NCI-H526 (cell line): ENCODE measurements around the gene EIF5A.
A peak's percentile ranks its signal among the peaks of the same experiment; 100 is the strongest.

Experiments used
- DNase-seq, 2 experiments: peaks; one replicate each; lab custom pipeline; 2025; lab: John Stamatoyannopoulos, UW

EIF5A gene

GRCh38 chr17:7306911-7307685, at the start of gene EIF5A:
Gene EIF5A, plus strand, starts transcription at chr17:7307628. Its CDS starts 2,008 bp downstream, at chr17:7309636.
- DNase-seq, result peak; percentile 98 to 99

- DNase-seq, result no peak
Measured at GRCh38 chr17:7258731-7259554, 48.5 kb upstream of the EIF5A start.

- no peak for DNase-seq
Measured at GRCh38 chr17:7259555-7259889, 47.9 kb upstream of the EIF5A start.

DNA sequence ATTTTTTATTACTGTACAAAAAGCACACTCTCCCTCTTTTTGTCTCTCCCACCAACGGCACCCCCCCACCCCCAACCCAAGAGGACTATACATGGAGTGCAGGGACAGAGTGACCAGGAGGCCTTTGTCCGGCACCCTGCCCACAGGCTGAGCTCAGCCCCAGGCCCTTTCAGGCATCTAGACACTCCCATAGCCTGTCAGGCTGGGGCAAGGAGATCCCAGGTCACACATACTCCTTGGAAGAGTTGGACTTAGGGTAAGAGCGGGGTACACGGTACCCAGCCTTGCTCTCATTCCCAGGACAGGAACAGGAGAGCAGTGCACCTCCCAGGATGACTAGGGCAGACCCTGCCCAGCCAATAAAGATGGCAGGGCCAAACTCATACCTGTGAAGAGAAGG, 47.3 kb upstream of the EIF5A start:
- DNase-seq, result no peak

GRCh38 chr17:7260651-7261378, 46.6 kb upstream of the EIF5A start:
- DNase-seq, result peak in 1 of 2 experiments; percentile 61

DNA sequence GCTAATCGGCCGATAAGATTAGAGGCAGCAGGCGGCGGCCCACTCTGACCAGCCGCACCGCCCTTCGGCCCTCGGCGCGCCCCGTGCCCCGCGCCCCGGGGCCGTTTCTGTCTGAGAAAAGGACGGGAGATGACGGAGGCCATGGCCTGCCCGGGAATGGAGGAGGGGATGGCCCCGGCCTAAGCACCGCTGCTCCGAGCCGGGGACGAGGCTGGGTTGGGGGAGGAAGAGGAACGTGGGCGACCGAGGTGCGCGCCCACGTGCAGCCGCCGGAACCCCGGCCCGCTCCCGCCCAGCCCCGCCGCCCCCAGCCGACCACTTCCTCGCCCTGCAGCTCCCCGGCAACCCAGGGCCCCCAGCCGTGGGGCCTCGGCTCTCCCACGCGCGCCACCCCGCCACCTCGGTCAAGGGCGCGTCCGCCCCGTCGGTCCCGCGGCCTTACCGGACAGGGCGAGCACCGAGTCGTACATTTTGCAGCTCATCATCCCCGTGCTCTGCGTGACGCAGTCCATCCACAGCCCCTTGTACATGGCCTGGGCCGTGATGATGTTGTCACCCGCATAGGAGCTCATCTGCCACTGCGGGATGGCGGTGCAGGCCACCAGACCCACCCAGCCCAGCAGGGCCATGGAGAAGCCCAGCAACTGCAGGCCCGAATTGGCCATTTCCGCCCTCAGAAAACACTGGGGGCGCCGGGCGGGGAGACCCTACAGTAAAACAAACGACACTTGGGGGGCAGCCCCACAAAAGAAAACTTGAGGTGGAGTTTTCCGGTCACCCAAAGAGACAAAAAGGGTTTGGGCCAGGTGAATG, 45.8 kb upstream of the EIF5A start:
- DNase-seq, result peak in 1 of 2 experiments; percentile 38

GRCh38 chr17:7262192-7262934, 45.1 kb upstream of the EIF5A start, which contains the start of gene CLDN7:
Gene CLDN7, minus strand, starts transcription at chr17:7262478. Its CDS starts 435 bp downstream, at chr17:7262043.
- DNase-seq, result peak; percentile 65 to 91

GRCh38 chr17:7262935-7263800, 44.3 kb upstream of the EIF5A start:
- peak; percentile 34 to 70 for DNase-seq

DNA sequence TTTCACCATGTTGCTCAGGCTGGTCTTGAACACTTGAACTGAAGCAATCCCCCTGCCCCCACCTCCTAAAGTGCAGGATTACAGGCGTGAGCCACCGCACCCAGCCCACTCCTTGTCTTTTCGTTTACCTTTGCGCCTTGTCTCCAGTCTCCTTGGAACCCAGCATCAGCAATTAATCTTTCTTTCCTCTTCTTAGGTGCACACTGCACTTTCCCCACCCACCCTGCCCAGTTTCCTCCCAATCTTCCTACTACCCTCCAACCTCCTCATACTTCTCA, 43.7 kb upstream of the EIF5A start:
- no peak for DNase-seq

GRCh38 chr17:7266784-7267183, 40.6 kb upstream of the EIF5A start:
- no peak for DNase-seq

GRCh38 chr17:7279448-7279847, 28.0 kb upstream of the EIF5A start:
- no peak for DNase-seq

DNA sequence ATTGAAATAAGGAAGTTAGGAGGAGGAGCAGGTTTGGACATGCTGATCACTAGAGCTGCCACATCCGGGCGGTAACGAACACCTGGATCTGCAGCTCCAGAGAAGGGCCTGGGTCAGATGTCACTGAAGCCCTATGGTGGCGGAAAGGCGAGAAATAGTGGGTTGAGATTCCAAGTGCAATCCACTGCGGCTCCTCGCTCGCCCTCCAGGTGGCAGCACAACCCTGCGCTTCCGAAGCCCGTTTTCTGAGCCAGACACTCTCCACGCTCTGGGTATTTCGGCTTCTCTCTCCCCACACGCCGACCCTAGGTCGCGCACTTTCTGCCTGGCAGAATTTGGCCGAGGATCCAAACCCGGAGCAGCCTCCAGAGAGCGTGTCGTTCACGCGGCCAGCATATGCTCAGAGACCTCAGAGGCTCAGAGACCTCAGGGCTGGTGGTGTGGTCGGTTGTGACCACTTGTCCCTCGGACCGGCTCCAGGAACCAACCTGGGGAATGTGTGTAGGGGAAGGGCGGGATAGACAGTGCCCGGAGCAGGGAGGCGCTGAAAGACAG, 26.8 kb upstream of the EIF5A start:
- DNase-seq, result peak; percentile 70 to 86

DNA sequence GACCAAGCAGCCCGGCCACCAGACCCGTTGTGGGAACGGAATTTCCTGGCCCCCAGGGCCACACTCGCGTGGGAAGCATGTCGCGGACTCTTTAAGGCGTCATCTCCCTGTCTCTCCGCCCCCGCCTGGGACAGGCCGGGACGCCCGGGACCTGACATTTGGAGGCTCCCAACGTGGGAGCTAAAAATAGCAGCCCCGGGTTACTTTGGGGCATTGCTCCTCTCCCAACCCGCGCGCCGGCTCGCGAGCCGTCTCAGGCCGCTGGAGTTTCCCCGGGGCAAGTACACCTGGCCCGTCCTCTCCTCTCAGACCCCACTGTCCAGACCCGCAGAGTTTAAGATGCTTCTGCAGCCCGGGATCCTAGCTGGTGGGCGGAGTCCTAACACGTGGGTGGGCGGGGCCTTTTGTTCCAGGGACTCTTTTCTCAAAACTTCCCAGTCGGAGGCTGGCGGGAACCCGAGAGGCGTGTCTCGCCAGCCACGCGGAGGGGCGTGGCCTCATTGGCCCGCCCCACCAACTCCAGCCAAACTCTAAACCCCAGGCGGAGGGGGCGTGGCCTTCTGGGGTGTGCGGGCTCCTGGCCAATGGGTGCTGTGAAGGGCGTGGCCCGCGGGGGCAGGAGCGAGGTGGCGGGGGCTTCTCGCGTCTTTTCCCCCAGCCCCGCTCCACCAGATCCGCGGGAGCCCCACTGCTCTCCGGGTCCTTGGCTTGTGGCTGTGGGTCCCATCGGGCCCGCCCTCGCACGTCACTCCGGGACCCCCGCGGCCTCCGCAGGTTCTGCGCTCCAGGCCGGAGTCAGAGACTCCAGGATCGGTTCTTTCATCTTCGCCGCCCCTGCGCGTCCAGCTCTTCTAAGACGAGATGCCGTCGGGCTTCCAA, 26.1 kb upstream of the EIF5A start, which contains the start of gene SLC2A4:
TSS of gene SLC2A4 (plus strand) at position 645 of the 879 bp plus-strand sequence. CDS start at position 862, 217 bp downstream.
- DNase-seq, result peak; percentile 87 to 96

DNA sequence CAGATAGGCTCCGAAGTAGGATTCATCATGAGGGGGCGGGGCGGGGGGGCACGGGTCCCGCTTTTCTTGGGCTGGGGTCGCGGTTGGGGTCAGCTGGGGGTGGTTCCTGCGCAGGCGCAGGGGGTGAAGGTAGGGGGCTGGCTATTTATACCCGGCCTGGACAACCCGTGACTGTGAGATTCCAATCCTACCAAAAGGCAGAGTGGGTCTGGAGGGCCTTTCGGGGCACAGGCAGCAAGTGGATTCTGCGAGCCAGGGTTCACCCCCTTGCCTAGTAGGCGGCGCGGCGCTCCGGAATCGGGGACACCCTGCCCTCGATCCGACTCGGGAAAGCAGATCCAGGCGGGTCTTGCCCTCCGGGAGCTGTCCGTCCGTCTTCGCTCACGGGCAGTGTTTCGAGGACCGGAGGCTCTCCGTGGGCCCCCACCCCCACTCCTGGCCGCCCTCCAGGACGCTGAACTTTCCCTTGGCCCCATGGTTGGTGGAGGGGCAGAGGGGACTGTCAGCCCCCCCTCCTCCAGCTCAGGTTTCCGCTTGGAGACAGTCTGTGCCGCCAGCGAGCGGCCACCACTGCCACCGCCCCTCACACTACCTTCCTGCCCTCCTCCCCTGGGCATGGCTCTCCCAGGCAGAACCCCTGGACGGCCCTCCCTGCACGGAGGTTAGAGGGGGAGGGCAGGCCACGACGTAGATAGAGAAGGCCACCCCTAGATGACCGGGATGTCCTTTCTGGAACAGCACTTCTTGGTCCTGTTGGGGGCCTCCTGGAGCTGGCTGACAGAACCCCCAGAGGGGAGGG, 25.3 kb upstream of the EIF5A start:
- peak in 1 of 2 experiments; percentile 39 for DNase-seq

GRCh38 chr17:7282752-7283321, 24.6 kb upstream of the EIF5A start:
- DNase-seq, result peak in 1 of 2 experiments; percentile 19

GRCh38 chr17:7283471-7284216, 23.8 kb upstream of the EIF5A start:
- DNase-seq, result no peak

- no peak for DNase-seq
Measured at GRCh38 chr17:7284911-7285310, 22.5 kb upstream of the EIF5A start.
